GM10248 (cell line): Measurements from ENCODE around the gene CCDC15.
A peak's percentile ranks its signal among the peaks of the same experiment; 100 is the strongest.

ENCODE experiments used
- CTCF ChIA-PET: fragments of 300-600 bp; sonication (Branson Sonifier 250); formaldehyde crosslinking; extraction: SDS; loops from one replicate; lab custom pipeline; 2021; ENCODE audit warnings: antibody characterized with exemption; lab: Yijun Ruan, JAX
- POLR2A ChIA-PET: fragments of 350-650 bp; sonication (Branson Sonifier 250); formaldehyde crosslinking; extraction: SDS; loops from one replicate; lab custom pipeline; 2020; ENCODE audit warnings: antibody characterized with exemption; lab: Yijun Ruan, JAX
- DNase-seq: peaks from one replicate; pipeline ENCODE4 v3.0.0; 2012; ENCODE audit errors: extremely low spot score
- TF ChIP-seq, protein P1 (sequence below): IDR thresholded peaks from 2 replicates; pipeline ENCODE4 v1.5.1; 2012; ENCODE audit warnings: mild to moderate bottlenecking, low read depth; ENCODE audit errors: extremely low read depth, missing control alignments, control extremely low read depth

The CCDC15 gene

GRCh38 chr11:124919898-124920297, 34.1 kb upstream of the CCDC15 start:
- POLR2A ChIA-PET, result no interaction called here
- CTCF ChIA-PET, result interaction anchor here (0.9 to 1.7 kb wide), 3 partner anchors 11 to 222 kb away, joined by 3 to 6 read pairs (median 4); no protein-coding TSS in a partner anchor
- TF ChIP-seq, protein P1, sequence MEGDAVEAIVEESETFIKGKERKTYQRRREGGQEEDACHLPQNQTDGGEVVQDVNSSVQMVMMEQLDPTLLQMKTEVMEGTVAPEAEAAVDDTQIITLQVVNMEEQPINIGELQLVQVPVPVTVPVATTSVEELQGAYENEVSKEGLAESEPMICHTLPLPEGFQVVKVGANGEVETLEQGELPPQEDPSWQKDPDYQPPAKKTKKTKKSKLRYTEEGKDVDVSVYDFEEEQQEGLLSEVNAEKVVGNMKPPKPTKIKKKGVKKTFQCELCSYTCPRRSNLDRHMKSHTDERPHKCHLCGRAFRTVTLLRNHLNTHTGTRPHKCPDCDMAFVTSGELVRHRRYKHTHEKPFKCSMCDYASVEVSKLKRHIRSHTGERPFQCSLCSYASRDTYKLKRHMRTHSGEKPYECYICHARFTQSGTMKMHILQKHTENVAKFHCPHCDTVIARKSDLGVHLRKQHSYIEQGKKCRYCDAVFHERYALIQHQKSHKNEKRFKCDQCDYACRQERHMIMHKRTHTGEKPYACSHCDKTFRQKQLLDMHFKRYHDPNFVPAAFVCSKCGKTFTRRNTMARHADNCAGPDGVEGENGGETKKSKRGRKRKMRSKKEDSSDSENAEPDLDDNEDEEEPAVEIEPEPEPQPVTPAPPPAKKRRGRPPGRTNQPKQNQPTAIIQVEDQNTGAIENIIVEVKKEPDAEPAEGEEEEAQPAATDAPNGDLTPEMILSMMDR, result no peak
- no peak for DNase-seq

- TF ChIP-seq, protein P1, result no peak
- POLR2A ChIA-PET, result no interaction called here
- DNase-seq, result no peak
- CTCF ChIA-PET, result interaction anchor here (0.9 to 1.0 kb wide), 2 partner anchors 11 to 221 kb away, joined by 3 to 4 read pairs; no protein-coding TSS in a partner anchor
Observed at GRCh38 chr11:124920356-124920755, 33.6 kb upstream of the CCDC15 start.

DNA sequence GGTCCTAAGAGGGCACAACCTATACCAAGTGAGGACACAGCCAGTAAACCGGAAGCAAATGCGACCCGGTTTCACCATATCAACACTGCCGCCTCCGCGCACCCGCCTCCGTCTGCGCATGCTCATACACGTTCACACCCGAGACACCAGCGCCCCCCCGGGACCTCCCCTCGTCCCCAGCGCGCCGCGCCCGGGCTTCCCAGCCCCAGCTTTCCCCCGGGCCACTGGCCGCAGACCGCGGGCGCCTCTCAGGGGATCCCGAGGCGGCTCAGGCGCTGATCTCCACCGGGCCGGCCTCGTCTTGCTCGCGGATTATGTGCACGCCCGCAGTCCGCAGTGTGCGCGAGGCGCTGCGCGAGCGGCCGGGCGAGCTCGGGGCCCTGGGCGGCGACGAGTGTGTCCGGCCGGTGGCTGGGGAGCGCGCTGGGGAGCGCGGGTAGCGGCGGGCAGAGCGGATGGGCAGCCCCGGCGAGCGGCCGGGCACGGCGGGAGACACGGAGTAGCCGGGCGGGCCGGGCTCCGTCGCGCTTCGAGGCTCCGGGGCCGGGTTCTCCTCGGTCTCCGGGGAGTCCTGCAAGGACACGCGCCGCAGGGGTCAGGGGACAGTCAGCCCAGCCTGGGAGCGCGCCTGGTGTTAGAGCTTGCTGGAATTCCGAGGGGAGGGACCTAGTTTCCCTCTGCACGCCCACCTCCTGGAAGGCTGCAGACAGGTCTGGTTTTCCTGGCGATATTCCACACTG, 33.0 kb upstream of the CCDC15 start:
- ChIA-PET CTCF (no interaction called here), POLR2A (no interaction called here)
- TF ChIP-seq, protein P1, result no peak
- peak; percentile 83 for DNase-seq

GRCh38 chr11:124922831-124923230, 31.2 kb upstream of the CCDC15 start:
- POLR2A ChIA-PET, result no interaction called here

DNA sequence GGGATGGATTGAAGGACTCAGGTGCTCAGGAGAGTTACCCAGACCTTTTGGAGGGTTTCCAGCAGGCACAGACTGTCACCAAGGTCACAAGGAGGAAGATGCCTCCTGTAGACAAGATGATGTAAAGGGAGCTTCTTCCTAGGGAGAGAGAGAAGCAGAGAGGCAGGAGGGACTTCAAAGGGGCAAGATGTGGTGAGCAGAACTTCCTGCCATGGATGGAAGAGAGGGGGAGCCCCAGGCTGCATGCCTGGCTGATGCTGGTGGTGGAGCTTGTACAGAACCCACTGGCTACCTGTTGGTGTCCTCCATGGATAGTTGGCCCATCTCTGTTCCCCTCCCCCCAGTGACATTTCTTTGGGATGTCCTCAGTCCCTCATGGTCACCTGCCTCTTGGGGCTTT, 30.7 kb upstream of the CCDC15 start:
- TF ChIP-seq, protein P1, result no peak
- no peak for DNase-seq
- ChIA-PET CTCF (no interaction called here), POLR2A (no interaction called here)

More at GRCh38 chr11:124922831-124923230, 31.2 kb upstream of the CCDC15 start:
- CTCF ChIA-PET, result interaction anchor here (0.9 kb wide), 1 partner anchor 433 kb away, joined by 3 read pairs; no protein-coding TSS in a partner anchor
- TF ChIP-seq, protein P1, result no peak
- no peak for DNase-seq

DNA sequence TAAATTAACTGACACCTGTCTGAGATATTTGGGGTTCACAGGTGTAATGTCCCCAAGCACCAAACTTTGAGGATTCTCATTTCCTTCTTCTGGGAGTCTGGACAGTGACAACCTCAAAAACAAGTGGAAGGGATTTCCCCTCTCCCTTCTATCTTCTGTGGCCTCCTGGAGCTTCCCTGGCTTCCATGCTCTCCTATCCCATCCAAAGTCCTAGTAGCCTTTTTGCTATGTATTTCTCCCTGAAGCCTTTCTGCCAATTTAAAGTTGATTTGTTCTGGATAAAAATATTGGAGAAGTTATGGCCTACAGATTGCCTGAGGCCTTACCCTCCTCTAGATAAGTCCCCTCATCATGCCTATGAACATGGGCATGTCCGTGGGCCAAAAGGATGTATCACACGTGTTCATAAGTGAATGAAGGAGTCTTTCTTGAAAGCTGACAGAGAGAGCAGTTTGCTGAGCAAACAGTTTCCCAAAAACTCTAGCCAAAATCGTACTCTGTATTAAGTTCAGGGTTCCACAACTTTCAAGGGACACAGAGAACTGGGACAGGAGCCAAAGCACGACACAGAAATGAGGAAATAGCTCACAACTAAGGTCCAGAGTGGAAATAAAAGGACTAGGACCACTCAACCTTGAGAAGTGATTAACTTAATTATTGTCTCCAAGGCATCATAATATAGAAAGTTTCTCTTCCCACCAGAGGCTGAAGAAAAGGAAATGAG, 24.9 kb upstream of the CCDC15 start:
- TF ChIP-seq, protein P1, result no peak
- ChIA-PET POLR2A (no interaction called here), CTCF (interaction anchor here (2.1 kb wide), 1 partner anchor 12 kb away, joined by 9 read pairs; no protein-coding TSS in a partner anchor)
- no peak for DNase-seq
